Measurements from ENCODE around the gene DHX34.
A peak's percentile ranks its signal among the peaks of the same experiment; 100 is the strongest.

The DHX34 gene

GRCh38 chr19:47356900-47357299, 7.8 kb downstream of the DHX34 start:
- no peak overlapping the region for H2AFZ ChIP-seq (ENCODE audit: low read length)
- no peak overlapping the region for H3K4me2 ChIP-seq (ENCODE audit: low read length)
- H3K27me3 ChIP-seq (ENCODE audit: insufficient read depth, low read length) = no peaks in the 10 kb centered on the region
- H3K79me2 ChIP-seq (ENCODE audit: insufficient read depth, low read length) = no peaks in the 10 kb centered on the region
- no peak overlapping the region for H3K9ac ChIP-seq (ENCODE audit: low read length)
- H3K4me3 ChIP-seq (ENCODE audit: low read depth, low read length, poor library complexity, severe bottlenecking) = no peak overlapping the region
- H3K36me3 ChIP-seq (ENCODE audit: insufficient read depth, low read length) = peaks cover 95% of the 10 kb centered on the region
- H4K20me1 ChIP-seq (ENCODE audit: insufficient read depth, low read length) = no peaks in the 10 kb centered on the region
- no peaks in the 10 kb centered on the region for H3K9me2 ChIP-seq (ENCODE audit: low read depth, low read length)
- no peaks in the 10 kb centered on the region for H3K4me1 ChIP-seq (ENCODE audit: insufficient read depth, low read length, severe bottlenecking)
- H3K9me3 ChIP-seq (ENCODE audit: low read length) = no peaks in the 10 kb centered on the region
- no peaks in the 10 kb centered on the region for H3F3A ChIP-seq (ENCODE audit: insufficient read depth, low read length)
- no peak overlapping the region for H3K27ac ChIP-seq (ENCODE audit: low read depth, low read length, poor library complexity, severe bottlenecking)
- no peak for TF ChIP-seq CTCF (IDR thresholded peaks at IDR 0.05; ENCODE audit: low read length)
- no peak for TF ChIP-seq EZH2 (IDR thresholded peaks at IDR 0.05; ENCODE audit: borderline replicate concordance, low read length)

- H3K79me2 ChIP-seq (ENCODE audit: insufficient read depth, low read length) = no peaks in the 10 kb centered on the region
- no peaks in the 10 kb centered on the region for H3F3A ChIP-seq (ENCODE audit: insufficient read depth, low read length)
- H3K9me2 ChIP-seq (ENCODE audit: low read depth, low read length) = no peaks in the 10 kb centered on the region
- H2AFZ ChIP-seq (ENCODE audit: low read length) = no peak overlapping the region
- no peak overlapping the region for H3K4me3 ChIP-seq (ENCODE audit: low read depth, low read length, poor library complexity, severe bottlenecking)
- no peak overlapping the region for H3K27ac ChIP-seq (ENCODE audit: low read depth, low read length, poor library complexity, severe bottlenecking)
- H3K36me3 ChIP-seq (ENCODE audit: insufficient read depth, low read length) = peaks cover 91% of the 10 kb centered on the region
- H3K4me1 ChIP-seq (ENCODE audit: insufficient read depth, low read length, severe bottlenecking) = no peaks in the 10 kb centered on the region
- TF ChIP-seq CTCF (IDR thresholded peaks at IDR 0.05; ENCODE audit: low read length) (peak; percentile 50), EZH2 (IDR thresholded peaks at IDR 0.05; ENCODE audit: borderline replicate concordance, low read length) (no peak)
- H3K9me3 ChIP-seq (ENCODE audit: low read length) = no peaks in the 10 kb centered on the region
- no peak overlapping the region for H3K4me2 ChIP-seq (ENCODE audit: low read length)
- H3K27me3 ChIP-seq (ENCODE audit: insufficient read depth, low read length) = no peaks in the 10 kb centered on the region
- no peak overlapping the region for H3K9ac ChIP-seq (ENCODE audit: low read length)
- H4K20me1 ChIP-seq (ENCODE audit: insufficient read depth, low read length) = no peaks in the 10 kb centered on the region
Measured at GRCh38 chr19:47357788-47358680, 8.9 kb downstream of the DHX34 start.

GRCh38 chr19:47358936-47359335, 9.8 kb downstream of the DHX34 start:
- Histone ChIP-seq H3K9me2 (ENCODE audit: low read depth, low read length) (no peaks in the 10 kb centered on the region), H3K9ac (ENCODE audit: low read length) (no peak overlapping the region), H3K4me1 (ENCODE audit: insufficient read depth, low read length, severe bottlenecking) (no peaks in the 10 kb centered on the region), H3K79me2 (ENCODE audit: insufficient read depth, low read length) (no peaks in the 10 kb centered on the region), H3K36me3 (ENCODE audit: insufficient read depth, low read length) (peaks cover 91% of the 10 kb centered on the region), H4K20me1 (ENCODE audit: insufficient read depth, low read length) (no peaks in the 10 kb centered on the region), H3K4me3 (ENCODE audit: low read depth, low read length, poor library complexity, severe bottlenecking) (no peak overlapping the region), H3K9me3 (ENCODE audit: low read length) (no peaks in the 10 kb centered on the region), H3K4me2 (ENCODE audit: low read length) (no peak overlapping the region), H3F3A (ENCODE audit: insufficient read depth, low read length) (no peaks in the 10 kb centered on the region), H2AFZ (ENCODE audit: low read length) (no peak overlapping the region), H3K27ac (ENCODE audit: low read depth, low read length, poor library complexity, severe bottlenecking) (no peak overlapping the region), H3K27me3 (ENCODE audit: insufficient read depth, low read length) (no peaks in the 10 kb centered on the region)
- no peak for TF ChIP-seq EZH2 (IDR thresholded peaks at IDR 0.05; ENCODE audit: borderline replicate concordance, low read length)
- no peak for TF ChIP-seq CTCF (IDR thresholded peaks at IDR 0.05; ENCODE audit: low read length)

Data from OCI-LY1 (cell line).